ENCODE results near the gene FOXO3.

- no peak for TF ChIP-seq CTCF (IDR thresholded peaks at IDR 0.05)
- TF ChIP-seq POLR2AphosphoS5 (IDR thresholded peaks at IDR 0.05) = no peak
- TF ChIP-seq POLR2A (IDR thresholded peaks at IDR 0.05) = no peak
These were observed 45.6 kb downstream of the FOXO3 start for GRCh38 chr6:108606250-108606690.
